EL (cell line): Measurements from ENCODE around the gene PRDM10.

ENCODE experiments used
- DNase-seq: peaks from one replicate; pipeline ENCODE4 v3.0.0-alpha.2; 2016

PRDM10 gene

DNA sequence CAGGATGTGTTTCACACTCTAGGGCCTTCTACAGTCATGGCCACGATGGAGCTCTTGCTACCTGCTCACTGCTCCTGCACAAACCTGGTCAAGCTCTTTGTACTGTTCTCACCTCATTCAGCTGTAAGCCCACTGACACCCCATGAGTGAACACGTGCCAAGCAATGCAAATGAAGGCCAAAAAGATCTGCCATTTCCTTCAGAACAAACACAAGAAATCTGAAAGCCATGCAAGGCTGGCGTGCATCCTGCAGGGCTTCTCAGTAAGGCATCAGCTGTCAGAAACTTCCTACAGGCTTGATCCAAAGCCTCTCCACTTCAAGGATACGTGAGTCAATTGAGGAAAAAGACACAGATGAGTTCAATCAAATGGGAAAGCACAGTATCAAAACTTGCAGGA, 63.1 kb downstream of the PRDM10 start:
- DNase-seq, result no peak

DNA sequence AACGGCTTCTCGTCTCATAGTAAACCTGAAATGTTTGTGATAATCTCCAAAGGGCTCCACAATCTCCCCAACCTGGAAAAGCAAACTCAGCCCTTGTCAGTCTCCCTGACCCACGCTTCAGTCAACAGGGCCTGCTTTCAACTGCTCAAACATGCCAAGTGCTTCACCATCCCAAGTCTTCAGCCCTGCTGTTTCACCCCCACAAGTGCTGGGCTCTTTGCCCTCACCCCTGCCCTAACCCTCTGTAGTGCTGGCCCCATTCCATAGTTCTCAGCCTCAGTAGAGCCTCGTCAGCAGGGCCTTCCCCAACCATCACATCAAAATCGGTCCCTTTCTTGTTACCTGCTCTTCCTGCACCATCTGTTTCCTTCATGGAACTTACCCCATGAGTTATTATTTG, 63.9 kb downstream of the PRDM10 start:
- DNase-seq, result no peak

- DNase-seq, result no peak
Observed at GRCh38 chr11:129937592-129938238, 64.9 kb downstream of the PRDM10 start.

GRCh38 chr11:129935723-129936122, 66.9 kb downstream of the PRDM10 start:
- no peak for DNase-seq

GRCh38 chr11:129933891-129934290, 68.7 kb downstream of the PRDM10 start:
- no peak for DNase-seq

DNA sequence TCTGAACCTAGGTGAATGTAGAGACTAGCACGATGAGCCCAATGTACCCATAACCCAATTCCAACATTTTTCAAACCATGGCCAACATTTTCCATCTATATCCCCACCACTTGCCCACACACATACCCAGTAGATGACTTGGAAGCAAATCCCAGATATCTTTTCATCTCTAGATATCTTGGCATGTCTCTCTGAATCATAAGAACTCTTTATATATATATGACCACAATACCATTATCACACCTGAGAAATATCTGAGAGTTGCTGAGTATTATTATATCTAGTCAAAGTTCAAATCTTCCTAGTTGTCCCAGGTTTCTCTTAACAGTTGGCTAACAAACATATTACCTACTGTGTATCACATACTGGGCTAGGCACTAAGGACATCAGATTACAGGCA, 69.4 kb downstream of the PRDM10 start:
- DNase-seq, result no peak

- no peak for DNase-seq
Observed at GRCh38 chr11:129932381-129933067, 70.1 kb downstream of the PRDM10 start.

- DNase-seq, result no peak
Observed at GRCh38 chr11:129930743-129931142, 71.9 kb downstream of the PRDM10 start.

DNA sequence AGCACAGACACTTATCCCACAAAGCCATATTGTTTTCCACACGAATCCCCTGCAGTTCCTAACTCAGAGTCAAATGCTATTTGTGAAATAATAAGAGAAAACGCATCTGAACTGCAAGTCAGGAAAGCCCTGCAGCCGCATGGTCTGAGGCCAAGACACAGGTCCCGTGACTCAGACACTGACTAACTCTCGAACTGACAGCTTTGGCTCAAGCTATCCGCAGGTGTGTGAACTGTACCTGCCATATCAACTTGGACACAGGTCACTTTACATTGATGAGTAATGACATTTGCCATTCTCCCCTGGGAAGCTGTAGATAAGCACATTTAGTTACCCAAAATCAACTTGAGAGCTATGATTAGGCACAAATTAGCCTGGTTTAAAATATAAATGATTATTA, 72.3 kb downstream of the PRDM10 start:
- no peak for DNase-seq

DNA sequence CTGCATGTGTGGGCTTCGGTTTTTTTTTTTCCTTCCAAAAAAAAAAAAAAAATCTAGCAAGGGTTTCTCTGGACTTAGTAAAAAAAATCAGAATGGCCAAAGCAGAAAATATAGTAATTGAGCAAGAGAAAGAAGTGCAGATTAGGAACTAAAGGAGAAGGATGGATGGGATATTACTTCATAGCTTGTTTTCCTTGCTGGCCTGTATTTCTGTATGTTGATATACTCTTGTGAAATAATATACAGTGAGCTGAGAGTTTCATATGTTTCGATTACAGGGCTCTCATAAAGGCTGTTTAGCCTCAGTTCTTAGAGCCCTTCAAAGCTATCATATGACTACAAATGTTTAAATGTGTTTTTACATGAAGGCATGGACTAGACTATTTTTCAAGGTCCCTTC, 72.9 kb downstream of the PRDM10 start:
- DNase-seq, result no peak

- no peak for DNase-seq
Observed at GRCh38 chr11:129928923-129929692, 73.5 kb downstream of the PRDM10 start.

DNA sequence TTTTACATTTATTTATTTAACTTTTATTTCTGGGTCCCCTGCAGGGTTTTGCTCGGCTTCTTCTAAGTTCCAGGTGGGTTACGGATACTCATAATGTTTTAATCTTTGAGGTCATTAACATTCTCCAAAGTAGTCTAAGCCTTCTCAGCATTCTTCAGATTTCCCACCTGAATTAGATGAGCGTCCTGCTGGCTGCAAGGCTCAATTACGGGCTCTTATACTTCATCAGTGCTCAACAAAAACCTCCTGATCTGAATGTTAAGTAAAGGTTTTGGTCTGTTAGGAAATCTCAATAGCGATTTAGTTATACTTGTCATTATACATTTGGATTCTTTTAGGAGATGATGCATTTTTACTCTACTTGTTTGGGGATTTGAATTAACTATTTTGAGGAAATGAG, 80.0 kb downstream of the PRDM10 start:
- DNase-seq, result no peak

DNA sequence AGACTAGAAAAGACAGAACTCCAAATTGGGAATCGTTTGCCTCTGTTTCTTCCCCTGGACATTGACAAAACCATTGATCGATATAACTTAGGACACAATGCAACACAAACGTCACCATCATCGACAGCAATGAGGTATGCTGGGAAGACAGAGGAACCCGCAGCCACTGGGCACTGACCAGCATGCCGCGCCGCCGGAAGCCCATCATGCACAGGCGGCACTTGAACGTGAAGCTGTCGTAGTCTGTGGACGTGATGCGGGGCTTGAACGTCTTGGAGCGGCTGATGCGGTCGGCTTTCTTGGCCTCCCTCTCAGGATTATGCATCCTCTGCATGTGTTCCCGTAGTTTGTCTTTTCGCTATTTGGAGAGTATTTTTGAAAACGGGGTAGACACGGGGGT, 84.3 kb downstream of the PRDM10 start:
- no peak for DNase-seq

- no peak for DNase-seq
Observed at GRCh38 chr11:129917231-129917630, 85.4 kb downstream of the PRDM10 start.

DNA sequence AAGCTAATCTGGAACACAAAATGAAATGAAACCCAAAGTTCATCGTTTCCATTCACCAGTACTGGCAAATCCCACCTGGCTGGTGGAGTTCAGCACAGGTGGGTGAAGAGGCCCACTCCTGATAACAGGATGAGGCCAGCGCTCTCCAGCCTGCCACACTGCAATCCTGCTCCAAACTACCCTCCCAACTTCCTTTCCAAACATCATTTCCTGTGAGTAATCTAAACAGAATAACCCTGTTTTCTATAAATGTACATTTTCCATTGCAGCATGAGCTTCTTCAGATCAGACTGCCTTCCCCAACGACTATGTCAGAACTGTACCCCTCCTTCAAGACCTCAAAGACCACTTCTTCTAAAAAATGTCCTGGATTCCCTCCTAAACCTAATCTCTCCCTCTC, 91.3 kb downstream of the PRDM10 start:
- DNase-seq, result peak; percentile 21

DNA sequence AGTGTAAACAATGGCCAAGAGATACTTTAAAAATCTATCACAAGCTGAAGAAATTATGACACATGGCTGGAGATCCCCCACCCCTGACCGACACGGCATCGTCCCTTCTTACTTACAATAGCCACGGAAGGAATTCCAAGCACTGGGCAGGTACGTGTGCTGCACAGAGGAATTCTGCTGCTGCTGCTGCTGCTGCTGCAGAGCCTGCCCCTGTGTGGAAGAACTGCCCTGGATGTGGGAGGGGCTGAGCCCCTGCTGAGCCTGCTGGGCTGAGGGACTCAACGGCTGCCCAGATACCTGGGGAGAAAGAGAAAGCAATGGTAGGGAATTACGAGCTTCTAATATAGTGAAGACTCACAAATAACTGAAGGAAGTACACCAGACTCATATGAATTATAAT, 92.3 kb downstream of the PRDM10 start:
- no peak for DNase-seq

DNA sequence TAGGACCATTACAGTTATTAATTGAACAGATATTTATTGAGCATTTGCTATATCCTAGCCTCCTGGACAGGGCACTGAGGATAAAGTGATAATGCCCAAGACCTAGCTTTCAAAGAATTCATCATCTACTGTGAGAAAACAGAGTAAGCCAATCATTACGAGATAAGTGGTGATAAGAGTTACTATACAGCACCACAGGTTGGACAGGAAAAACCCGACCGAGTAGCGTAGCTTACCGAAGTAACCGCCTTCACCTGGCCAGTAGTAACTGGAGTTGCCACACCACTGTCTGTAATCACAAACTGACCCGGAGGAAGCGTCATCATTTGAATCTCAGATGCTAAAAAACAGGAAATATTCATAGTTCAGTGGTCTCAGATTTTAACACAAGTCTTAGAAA, 97.2 kb downstream of the PRDM10 start:
- DNase-seq, result no peak

GRCh38 chr11:129896062-129896461, 106.6 kb downstream of the PRDM10 start:
- DNase-seq, result no peak

DNA sequence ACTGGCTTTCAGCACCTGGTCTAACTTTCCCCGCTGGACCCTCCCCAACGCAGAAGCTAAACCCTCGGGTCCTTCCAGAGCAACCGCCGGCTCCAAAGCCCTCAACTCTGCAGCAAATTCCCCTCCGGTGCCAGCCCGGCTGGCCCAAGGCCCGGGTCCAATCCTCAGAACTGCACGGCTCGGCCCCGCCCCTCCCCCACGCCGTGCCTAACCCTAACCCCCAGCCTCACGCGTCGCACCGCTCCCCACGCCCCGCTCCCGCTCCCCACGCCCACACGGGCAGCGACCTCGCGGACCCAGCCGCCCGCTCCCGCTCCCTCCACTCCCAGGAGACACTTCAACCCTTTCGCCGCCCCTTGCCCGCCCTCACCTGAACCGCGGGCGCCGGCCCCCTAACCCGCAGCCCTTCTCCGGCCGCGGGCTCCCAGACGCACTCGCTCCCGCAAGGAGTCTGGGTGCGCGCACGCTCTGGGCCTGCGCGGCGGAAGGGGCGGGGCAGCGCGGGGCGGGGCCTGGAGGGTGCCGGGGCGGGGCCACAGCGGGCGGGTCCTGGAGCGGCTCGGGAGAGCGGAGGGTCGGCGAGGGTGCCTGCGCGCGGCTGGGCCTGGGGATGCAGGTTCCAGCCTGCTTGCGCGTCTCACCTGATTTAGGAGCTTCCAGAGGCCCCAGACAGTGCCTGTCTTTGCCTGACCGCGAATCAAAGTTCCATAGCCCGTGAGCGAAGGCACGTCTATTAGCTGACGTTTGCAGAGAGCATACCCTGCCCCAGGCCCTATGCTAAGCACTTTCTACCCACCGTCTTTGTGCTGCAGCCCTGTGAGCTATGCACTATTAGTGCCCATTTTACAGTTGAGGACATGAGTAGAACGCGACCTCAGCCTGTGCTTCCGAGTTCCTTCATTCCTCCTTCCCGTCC, 107.3 kb downstream of the PRDM10 start, which contains the start of gene NFRKB:
Gene NFRKB (minus strand): TSS at position 453 of the 916 bp plus-strand sequence. CDS start 2,729 bp downstream, outside the sequence.
- peak; percentile 74 for DNase-seq

- peak; percentile 26 for DNase-seq
Observed at GRCh38 chr11:129894278-129895125, 108.1 kb downstream of the PRDM10 start.

- no peak for DNase-seq
Observed at GRCh38 chr11:129888451-129888850, 114.2 kb downstream of the PRDM10 start.

DNA sequence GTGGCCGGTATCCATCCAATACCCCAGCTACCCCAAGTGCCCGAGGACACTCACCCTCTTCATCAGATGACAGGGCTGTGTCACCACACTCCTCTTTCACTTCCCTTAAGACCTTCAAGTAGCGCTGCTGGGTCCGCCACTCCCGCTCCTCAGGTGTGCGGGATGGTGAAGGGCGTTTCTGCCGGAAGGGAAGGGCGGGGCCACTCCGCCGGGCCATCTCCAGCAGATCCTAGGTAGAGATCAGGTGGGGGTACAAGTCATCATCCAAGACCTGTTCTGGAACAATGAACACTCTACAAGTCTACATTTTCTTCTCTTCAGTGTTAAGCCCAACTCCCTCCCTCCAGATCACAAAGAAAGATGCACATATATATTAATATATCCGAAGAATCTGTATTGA, 117.3 kb downstream of the PRDM10 start:
- DNase-seq, result no peak
